HEK293 (cell line): ENCODE results near the gene TRIP4.

Source experiments
- CTCF ChIA-PET: fragments of 350-600 bp; formaldehyde crosslinking; extraction: SDS; loops from one replicate; lab custom pipeline; 2021; ENCODE audit warnings: antibody characterized with exemption; lab: Yijun Ruan, JAX
- POLR2A ChIA-PET: fragments of 300-600 bp; formaldehyde crosslinking; extraction: SDS; loops from one replicate; lab custom pipeline; 2020; ENCODE audit warnings: antibody characterized with exemption, inconsistent platforms; lab: Yijun Ruan, JAX
- H3K27ac ChIP-seq: fragments of 200-500 bp; sonication (Bioruptor generic); 2 replicates; pipeline ENCODE4 v1.5.1; 2014; ENCODE audit warnings: low read depth, low read length, control low read depth, inconsistent platforms; ENCODE audit errors: extremely low read depth
- H3K36me3 ChIP-seq, 2 experiments: fragments of 200-500 bp in 1 of 2; sonication (Bioruptor generic) in 1 of 2; 1 replicate in 1 of 2; 2 replicates in 1 of 2; pipeline ENCODE4 v1.5.1; 2014 to 2017; ENCODE audit warnings: inconsistent platforms in 2 of 2, low read length in 2 of 2; ENCODE audit not compliant: control insufficient read depth in 2 of 2, insufficient read depth in 1 of 2
- H3K4me1 ChIP-seq: fragments of 200-500 bp; sonication (Bioruptor generic); 2 replicates; pipeline ENCODE4 v1.5.1; 2014; ENCODE audit warnings: mild to moderate bottlenecking, low read length, inconsistent platforms; ENCODE audit not compliant: control insufficient read depth, insufficient read depth
- H3K4me3 ChIP-seq: 2 replicates; pipeline ENCODE4 v1.5.1; 2011; ENCODE audit warnings: low read depth, mild to moderate bottlenecking, control low read depth, low read length, moderate library complexity
- H3K9me3 ChIP-seq: fragments of 200-500 bp; sonication (Bioruptor generic); 2 replicates; pipeline ENCODE4 v1.5.1; 2014; ENCODE audit warnings: low read depth, low read length, inconsistent platforms; ENCODE audit not compliant: control insufficient read depth, insufficient read depth
- HOXC10 ChIP-seq: sonication (generic); formaldehyde crosslinking; IDR thresholded peaks from 2 replicates; pipeline ENCODE4 v1.8.1; 2023; ENCODE audit warnings: mild to moderate bottlenecking, missing genetic modification reagents
- OVOL3 ChIP-seq: fragments of 450-650 bp; formaldehyde crosslinking; IDR thresholded peaks from 2 replicates; pipeline ENCODE4 v1.5.1; 2016; ENCODE audit warnings: missing biosample characterization, missing genetic modification characterization
- PRDM10 ChIP-seq: fragments of 450-650 bp; formaldehyde crosslinking; IDR thresholded peaks from 2 replicates; pipeline ENCODE4 v1.5.1; 2016; ENCODE audit warnings: missing biosample characterization, missing genetic modification characterization
- YY1 ChIP-seq: fragments of 450-650 bp; formaldehyde crosslinking; IDR thresholded peaks from 2 replicates; pipeline ENCODE4 v1.5.1; 2018; ENCODE audit warnings: missing biosample characterization, missing genetic modification characterization
- ZIC2 ChIP-seq: fragments of 450-650 bp; formaldehyde crosslinking; IDR thresholded peaks from 2 replicates; pipeline ENCODE4 v1.5.1; 2016; ENCODE audit warnings: missing biosample characterization, missing genetic modification characterization
- ZNF114 ChIP-seq: fragments of 450-650 bp; formaldehyde crosslinking; IDR thresholded peaks from 2 replicates; pipeline ENCODE4 v1.5.0; 2017; ENCODE audit warnings: missing biosample characterization, missing genetic modification characterization
- ZNF132 ChIP-seq: fragments of 450-650 bp; formaldehyde crosslinking; IDR thresholded peaks from 2 replicates; pipeline ENCODE4 v1.5.1; 2017; ENCODE audit warnings: missing biosample characterization, missing genetic modification characterization, borderline replicate concordance
- ZNF148 ChIP-seq: fragments of 450-650 bp; formaldehyde crosslinking; IDR thresholded peaks from 2 replicates; pipeline ENCODE4 v1.5.0; 2017; ENCODE audit warnings: missing biosample characterization, missing genetic modification characterization, borderline replicate concordance
- ZNF23 ChIP-seq: fragments of 450-650 bp; formaldehyde crosslinking; IDR thresholded peaks from 2 replicates; pipeline ENCODE4 v1.5.1; 2016; ENCODE audit warnings: missing biosample characterization, missing genetic modification characterization, borderline replicate concordance
- ZNF239 ChIP-seq: fragments of 450-650 bp; formaldehyde crosslinking; IDR thresholded peaks from 2 replicates; pipeline ENCODE4 v1.5.1; 2016; ENCODE audit warnings: missing biosample characterization, missing genetic modification characterization
- ZNF549 ChIP-seq: fragments of 450-650 bp; IDR thresholded peaks from 2 replicates; pipeline ENCODE4 v1.5.1; 2018; ENCODE audit warnings: missing biosample characterization, missing genetic modification characterization, mild to moderate bottlenecking, inconsistent platforms, moderate library complexity
- ZNF76 ChIP-seq: fragments of 450-650 bp; formaldehyde crosslinking; IDR thresholded peaks from 2 replicates; pipeline ENCODE4; 2016; ENCODE audit warnings: low read depth, missing biosample characterization, missing genetic modification characterization, borderline replicate concordance
- ZSCAN16 ChIP-seq: fragments of 450-650 bp; formaldehyde crosslinking; IDR thresholded peaks from 2 replicates; pipeline ENCODE4 v1.5.1; 2016; ENCODE audit warnings: missing biosample characterization, missing genetic modification characterization

The TRIP4 gene

GRCh38 chr15:64474846-64475245 lies 87.2 kb downstream of the TRIP4 start (continued):
- no peak for TF ChIP-seq HOXC10

GRCh38 chr15:64476550-64476949 lies 88.9 kb downstream of the TRIP4 start:
- H3K36me3 ChIP-seq, result no peaks in the 10 kb centered on the region; a peak in 1 of 3 replicates
- 0 out of 2 replicates have a peak overlapping the region, but pooled peaks have one; percentile 16 for H3K27ac ChIP-seq
- ChIA-PET CTCF (no interaction called here), POLR2A (interaction anchor here (0.7 kb wide), 1 partner anchor 316 kb away, joined by 8 read pairs; no protein-coding TSS in a partner anchor)
- H3K4me1 ChIP-seq, result no peaks in the 10 kb centered on the region
- H3K4me3 ChIP-seq, result no peak overlapping the region
- no peak for TF ChIP-seq ZNF76
- no peak for TF ChIP-seq ZNF239 (tag by site-specific recombination)
- peak; percentile 54 for TF ChIP-seq ZIC2 (tag by site-specific recombination)
- TF ChIP-seq YY1, result no peak
- TF ChIP-seq OVOL3, result no peak
- no peaks in the 10 kb centered on the region for H3K9me3 ChIP-seq

- Histone ChIP-seq H3K27ac (no peak overlapping the region), H3K9me3 (no peaks in the 10 kb centered on the region), H3K4me3 (no peak overlapping the region), H3K4me1 (no peaks in the 10 kb centered on the region), H3K36me3 (no peaks in the 10 kb centered on the region; a peak in 1 of 3 replicates)
- POLR2A ChIA-PET, result no interaction called here
- CTCF ChIA-PET, result interaction anchor here (0.5 to 0.6 kb wide), 2 partner anchors 101 to 652 kb away, joined by 3 read pairs; no protein-coding TSS in a partner anchor
- TF ChIP-seq ZNF132 (tag by site-specific recombination), result no peak
Observed at GRCh38 chr15:64478863-64479262, 91.2 kb downstream of the TRIP4 start.

GRCh38 chr15:64480891-64481290 lies 93.3 kb downstream of the TRIP4 start:
- Histone ChIP-seq H3K4me1 (no peaks in the 10 kb centered on the region), H3K4me3 (no peak overlapping the region), H3K9me3 (no peaks in the 10 kb centered on the region), H3K36me3 (no peaks in the 10 kb centered on the region; a peak in 1 of 3 replicates), H3K27ac (no peak overlapping the region)
- ChIA-PET CTCF (interaction anchor here (0.7 kb wide), 1 partner anchor 17 kb away, joined by 4 read pairs; no protein-coding TSS in a partner anchor), POLR2A (interaction anchor here (0.7 kb wide), 1 partner anchor 24 kb away, joined by 4 read pairs; no protein-coding TSS in a partner anchor)
- no peak for TF ChIP-seq ZNF148 (tag by site-specific recombination)
- TF ChIP-seq ZSCAN16 (tag by site-specific recombination), result no peak
- no peak for TF ChIP-seq ZNF549 (tag by site-specific recombination)
- TF ChIP-seq ZNF23 (tag by site-specific recombination), result no peak
- TF ChIP-seq PRDM10 (tag by site-specific recombination), result no peak
- no peak for TF ChIP-seq ZNF114 (tag by site-specific recombination)
